Testis (tissue), 2 donors: ENCODE results near the gene ESR2.

Experiments
- CTCF ChIP-seq, 3 experiments: fragments of 450-650 bp in 2 of 3; fragments of 200-600 bp in 1 of 3; sonication (generic) in 1 of 3; IDR thresholded peaks; one replicate each; pipeline ENCODE4 v1.5.1; 2016 to 2019; ENCODE audit warnings: antibody characterized with exemption in 3 of 3, mild to moderate bottlenecking in 2 of 3, moderate library complexity in 1 of 3
- POLR2A ChIP-seq: fragments of 450-650 bp; IDR thresholded peaks from one replicate; pipeline ENCODE4 v1.6.1; 2017; ENCODE audit warnings: antibody characterized with exemption, mild to moderate bottlenecking, moderate library complexity

GRCh38 chr14:64060199-64060545 lies 234.0 kb downstream of the ESR2 start:
- TF ChIP-seq CTCF (IDR thresholded peaks at IDR 0.05) (no peak), POLR2A (no peak)
